COR-L47 (cell line): ENCODE measurements around the gene SSR1.
A peak's percentile ranks its signal among the peaks of the same experiment; 100 is the strongest.
"Not testable (repeated sequence)": the region's sequence is repeated elsewhere in the genome, so short reads cannot be mapped to it uniquely, and the experiment has no call there.

Source experiments
- DNase-seq: peaks from one replicate; lab custom pipeline; 2025; lab: John Stamatoyannopoulos, UW

The SSR1 gene

GRCh38 chr6:7312616-7313504, at the start of gene SSR1:
TSS of gene SSR1 (minus strand) at chr6:7313199. CDS start at chr6:7313120, 79 bp downstream.
- peak; percentile 98 for DNase-seq

- not testable (repeated sequence) for DNase-seq
Observed at GRCh38 chr6:7351916-7352315, 38.9 kb upstream of the SSR1 start.

- DNase-seq = not testable (repeated sequence)
Observed at GRCh38 chr6:7350591-7350990, 37.6 kb upstream of the SSR1 start.

- peak; percentile 81 for DNase-seq
Observed at GRCh38 chr6:7347551-7347997, 34.6 kb upstream of the SSR1 start.

GRCh38 chr6:7344773-7345450, 31.9 kb upstream of the SSR1 start:
- DNase-seq = not testable (repeated sequence)

- DNase-seq = no peak
Observed at GRCh38 chr6:7343546-7344475, 30.8 kb upstream of the SSR1 start.

- DNase-seq = no peak
Observed at GRCh38 chr6:7341989-7342742, 29.2 kb upstream of the SSR1 start.

GRCh38 chr6:7341271-7341670, 28.3 kb upstream of the SSR1 start:
- no peak for DNase-seq

- not testable (repeated sequence) for DNase-seq
Observed at GRCh38 chr6:7339007-7339732, 26.2 kb upstream of the SSR1 start.

GRCh38 chr6:7338031-7338430, 25.0 kb upstream of the SSR1 start:
- DNase-seq = no peak

GRCh38 chr6:7335519-7335918, 22.5 kb upstream of the SSR1 start:
- DNase-seq = no peak

GRCh38 chr6:7334685-7335084, 21.7 kb upstream of the SSR1 start:
- DNase-seq = no peak

GRCh38 chr6:7332090-7332745, 19.2 kb upstream of the SSR1 start:
- no peak for DNase-seq

- DNase-seq = no peak
Observed at GRCh38 chr6:7331452-7331851, 18.5 kb upstream of the SSR1 start.

- DNase-seq = no peak
Observed at GRCh38 chr6:7328243-7328642, 15.2 kb upstream of the SSR1 start.

GRCh38 chr6:7325750-7326149, 12.8 kb upstream of the SSR1 start:
- DNase-seq = no peak

- no peak for DNase-seq
Observed at GRCh38 chr6:7324520-7324919, 11.5 kb upstream of the SSR1 start.

GRCh38 chr6:7323074-7323473, 10.1 kb upstream of the SSR1 start:
- DNase-seq = no peak

GRCh38 chr6:7321866-7322265, 8.9 kb upstream of the SSR1 start:
- DNase-seq = not testable (repeated sequence)

GRCh38 chr6:7319406-7319805, 6.4 kb upstream of the SSR1 start:
- DNase-seq = not testable (repeated sequence)
